Osteocyte (in vitro differentiated cells): ENCODE data around the gene RB1. TPM values are rescaled to one million over a fixed set of nuclear protein-coding genes. Genes with fewer than 3 reads are reported as not detected.

ENCODE experiments used
- DNase-seq: peaks from one replicate; pipeline ENCODE4 v3.0.0; 2021; ENCODE audit warnings: mixed read lengths; ENCODE audit not compliant: unreplicated experiment; ENCODE audit errors: extremely low spot score
- H3K27ac Mint-ChIP-seq: one replicate; pipeline ENCODE4 v1.8.0; 2021; ENCODE audit warnings: mild to moderate bottlenecking, mixed read lengths; ENCODE audit not compliant: unreplicated experiment
- H3K27me3 Mint-ChIP-seq: one replicate; pipeline ENCODE4 v1.8.0; 2021; ENCODE audit warnings: mixed read lengths; ENCODE audit not compliant: unreplicated experiment
- H3K36me3 Mint-ChIP-seq: one replicate; pipeline ENCODE4 v1.8.0; 2021; ENCODE audit warnings: mixed read lengths; ENCODE audit not compliant: unreplicated experiment
- H3K4me1 Mint-ChIP-seq: one replicate; pipeline ENCODE4 v1.8.0; 2021; ENCODE audit warnings: mixed read lengths; ENCODE audit not compliant: unreplicated experiment
- H3K4me3 Mint-ChIP-seq: one replicate; pipeline ENCODE4 v1.8.0; 2021; ENCODE audit warnings: mild to moderate bottlenecking, moderate library complexity, mixed read lengths; ENCODE audit not compliant: unreplicated experiment
- H3K9me3 Mint-ChIP-seq: one replicate; pipeline ENCODE4 v1.8.0; 2021; ENCODE audit warnings: mixed read lengths; ENCODE audit not compliant: unreplicated experiment
- total RNA-seq: library from RNA; stranded (reverse); gene quantifications from 2 replicates; pipeline ENCODE4 v1.2.1, GENCODE V29; 2021
- TF ChIP-seq, protein P1 (sequence below): fragments of 200-600 bp; sonication (generic); IDR thresholded peaks from 2 replicates; pipeline ENCODE4 v1.5.0; 2021; ENCODE audit warnings: antibody characterized with exemption, mild to moderate bottlenecking, moderate library complexity

Gene RB1
- total RNA-seq, 1 donor from 2014 or later: 42.3 TPM

DNA sequence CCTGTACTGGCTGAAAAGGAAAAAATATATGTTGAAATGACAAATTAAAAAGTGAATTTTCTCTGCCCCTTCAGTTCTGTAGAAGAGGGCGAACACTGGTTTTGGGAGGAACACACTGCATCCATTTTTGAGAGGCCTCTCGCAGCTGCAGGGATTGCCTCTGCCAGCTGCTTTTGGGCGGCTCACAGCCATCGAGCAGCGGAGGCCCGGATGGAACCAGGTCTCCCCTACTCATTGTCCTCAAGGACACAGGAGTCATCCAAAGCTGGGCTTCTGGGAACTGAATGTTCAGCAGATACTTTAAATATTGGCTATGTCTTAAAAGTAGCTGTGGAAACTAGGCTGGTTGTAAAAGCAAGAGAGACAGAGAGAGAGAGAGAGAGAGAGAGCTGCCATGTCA lies 212.2 kb downstream of the RB1 start:
- no peaks in the 10 kb centered on the region for H3K27me3 Mint-ChIP-seq
- peaks cover 11% of the 10 kb centered on the region for H3K36me3 Mint-ChIP-seq
- H3K27ac Mint-ChIP-seq: no peak overlapping the region
- peaks cover 10% of the 10 kb centered on the region for H3K4me1 Mint-ChIP-seq
- no peak for DNase-seq
- H3K4me3 Mint-ChIP-seq: no peak overlapping the region
- TF ChIP-seq, protein P1, sequence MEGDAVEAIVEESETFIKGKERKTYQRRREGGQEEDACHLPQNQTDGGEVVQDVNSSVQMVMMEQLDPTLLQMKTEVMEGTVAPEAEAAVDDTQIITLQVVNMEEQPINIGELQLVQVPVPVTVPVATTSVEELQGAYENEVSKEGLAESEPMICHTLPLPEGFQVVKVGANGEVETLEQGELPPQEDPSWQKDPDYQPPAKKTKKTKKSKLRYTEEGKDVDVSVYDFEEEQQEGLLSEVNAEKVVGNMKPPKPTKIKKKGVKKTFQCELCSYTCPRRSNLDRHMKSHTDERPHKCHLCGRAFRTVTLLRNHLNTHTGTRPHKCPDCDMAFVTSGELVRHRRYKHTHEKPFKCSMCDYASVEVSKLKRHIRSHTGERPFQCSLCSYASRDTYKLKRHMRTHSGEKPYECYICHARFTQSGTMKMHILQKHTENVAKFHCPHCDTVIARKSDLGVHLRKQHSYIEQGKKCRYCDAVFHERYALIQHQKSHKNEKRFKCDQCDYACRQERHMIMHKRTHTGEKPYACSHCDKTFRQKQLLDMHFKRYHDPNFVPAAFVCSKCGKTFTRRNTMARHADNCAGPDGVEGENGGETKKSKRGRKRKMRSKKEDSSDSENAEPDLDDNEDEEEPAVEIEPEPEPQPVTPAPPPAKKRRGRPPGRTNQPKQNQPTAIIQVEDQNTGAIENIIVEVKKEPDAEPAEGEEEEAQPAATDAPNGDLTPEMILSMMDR: no peak
- no peaks in the 10 kb centered on the region for H3K9me3 Mint-ChIP-seq

GRCh38 chr13:48518083-48518482 lies 214.5 kb downstream of the RB1 start:
- H3K4me1 Mint-ChIP-seq: no peaks in the 10 kb centered on the region
- DNase-seq: no peak
- H3K4me3 Mint-ChIP-seq: no peak overlapping the region
- no peaks in the 10 kb centered on the region for H3K27me3 Mint-ChIP-seq
- H3K36me3 Mint-ChIP-seq: peaks cover 6% of the 10 kb centered on the region
- TF ChIP-seq, protein P1: no peak
- H3K27ac Mint-ChIP-seq: no peak overlapping the region
- no peaks in the 10 kb centered on the region for H3K9me3 Mint-ChIP-seq

GRCh38 chr13:48526286-48526685 lies 222.7 kb downstream of the RB1 start:
- no peak overlapping the region for H3K4me3 Mint-ChIP-seq
- peaks cover 2% of the 10 kb centered on the region for H3K4me1 Mint-ChIP-seq
- no peak for DNase-seq
- no peaks in the 10 kb centered on the region for H3K9me3 Mint-ChIP-seq
- H3K36me3 Mint-ChIP-seq: no peaks in the 10 kb centered on the region
- no peaks in the 10 kb centered on the region for H3K27me3 Mint-ChIP-seq
- H3K27ac Mint-ChIP-seq: no peak overlapping the region
- TF ChIP-seq, protein P1: no peak

- no peak for DNase-seq
- Mint-ChIP-seq H3K4me1 (peaks cover 11% of the 10 kb centered on the region), H3K27me3 (no peaks in the 10 kb centered on the region), H3K27ac (no peak overlapping the region), H3K4me3 (no peak overlapping the region), H3K9me3 (no peaks in the 10 kb centered on the region), H3K36me3 (no peaks in the 10 kb centered on the region)
- TF ChIP-seq, protein P1: no peak
These were observed 224.4 kb downstream of the RB1 start for GRCh38 chr13:48527955-48528354.

DNA sequence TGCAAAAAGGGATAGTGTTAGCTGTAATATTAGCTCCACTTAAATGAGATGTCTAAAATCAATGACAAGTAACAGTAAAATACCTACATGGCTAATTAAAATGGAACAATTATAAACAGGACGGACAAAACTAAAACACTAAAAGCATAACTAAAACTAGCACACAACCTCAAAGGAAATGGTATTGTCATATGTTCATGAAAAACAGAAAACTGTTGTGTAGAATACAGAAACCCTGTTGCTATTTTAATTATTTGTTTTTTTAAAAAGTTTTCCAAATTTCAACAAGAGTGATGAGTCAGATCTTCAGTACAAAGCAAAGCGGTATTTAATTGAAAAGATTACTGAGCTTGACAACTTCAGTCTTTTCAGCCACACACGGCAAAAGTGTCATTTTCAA lies 225.2 kb downstream of the RB1 start:
- DNase-seq: no peak
- TF ChIP-seq, protein P1: no peak
- Mint-ChIP-seq H3K9me3 (no peaks in the 10 kb centered on the region), H3K4me3 (no peak overlapping the region), H3K27ac (no peak overlapping the region), H3K36me3 (no peaks in the 10 kb centered on the region), H3K4me1 (peaks cover 14% of the 10 kb centered on the region), H3K27me3 (no peaks in the 10 kb centered on the region)
